Retinal pigment epithelial cell (primary cell): ENCODE data around the gene APOBEC3F.

Source experiments
- DNase-seq: peaks from one replicate; pipeline ENCODE4 v3.0.0-alpha.2; 2010; ENCODE audit warnings: low read depth
- H3K4me3 ChIP-seq: 2 replicates; pipeline ENCODE4 v1.5.1; 2011; ENCODE audit warnings: mild to moderate bottlenecking, low read length, control low read depth, moderate library complexity
- CTCF ChIP-seq: conservative IDR thresholded peaks from 2 replicates; pipeline ENCODE4 v1.5.1; 2011; ENCODE audit warnings: low read depth, low read length, control low read depth, inconsistent platforms

APOBEC3F gene

GRCh38 chr22:39087098-39087497 lies 46.4 kb downstream of the APOBEC3F start:
- DNase-seq: no peak
- TF ChIP-seq CTCF: no peak
- H3K4me3 ChIP-seq: no peak overlapping the region

GRCh38 chr22:39087881-39088684 lies 47.4 kb downstream of the APOBEC3F start:
- TF ChIP-seq CTCF: no peak
- DNase-seq: no peak
- H3K4me3 ChIP-seq: no peak overlapping the region

- no peak for TF ChIP-seq CTCF
These were observed 48.0 kb downstream of the APOBEC3F start for GRCh38 chr22:39088685-39089032.

DNA sequence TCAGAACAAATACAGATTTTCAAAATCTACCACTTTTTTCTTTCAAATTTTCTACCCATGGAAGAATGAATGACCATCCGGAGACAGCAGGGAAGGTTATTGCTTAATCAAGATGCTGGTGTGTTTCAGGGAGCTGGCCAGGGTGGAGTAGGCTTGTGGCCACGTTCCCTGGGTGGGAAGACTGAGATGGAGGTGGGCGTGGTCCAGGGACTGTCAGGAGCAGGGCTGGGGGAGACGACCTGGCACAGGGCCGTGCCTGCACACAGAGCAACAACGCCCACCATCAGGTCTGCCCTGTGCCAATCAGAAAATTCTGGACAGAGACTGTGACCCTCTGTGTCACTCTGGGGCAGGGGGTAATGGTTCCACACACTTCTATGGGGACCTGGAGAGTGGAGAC lies 49.3 kb downstream of the APOBEC3F start:
- TF ChIP-seq CTCF: no peak
- no peak overlapping the region for H3K4me3 ChIP-seq
- no peak for DNase-seq

More at GRCh38 chr22:39088685-39089032, 48.0 kb downstream of the APOBEC3F start:
- no peak for DNase-seq
- no peak overlapping the region for H3K4me3 ChIP-seq

GRCh38 chr22:39090426-39091064 lies 49.9 kb downstream of the APOBEC3F start:
- no peak overlapping the region for H3K4me3 ChIP-seq
- TF ChIP-seq CTCF: no peak
- no peak for DNase-seq

DNA sequence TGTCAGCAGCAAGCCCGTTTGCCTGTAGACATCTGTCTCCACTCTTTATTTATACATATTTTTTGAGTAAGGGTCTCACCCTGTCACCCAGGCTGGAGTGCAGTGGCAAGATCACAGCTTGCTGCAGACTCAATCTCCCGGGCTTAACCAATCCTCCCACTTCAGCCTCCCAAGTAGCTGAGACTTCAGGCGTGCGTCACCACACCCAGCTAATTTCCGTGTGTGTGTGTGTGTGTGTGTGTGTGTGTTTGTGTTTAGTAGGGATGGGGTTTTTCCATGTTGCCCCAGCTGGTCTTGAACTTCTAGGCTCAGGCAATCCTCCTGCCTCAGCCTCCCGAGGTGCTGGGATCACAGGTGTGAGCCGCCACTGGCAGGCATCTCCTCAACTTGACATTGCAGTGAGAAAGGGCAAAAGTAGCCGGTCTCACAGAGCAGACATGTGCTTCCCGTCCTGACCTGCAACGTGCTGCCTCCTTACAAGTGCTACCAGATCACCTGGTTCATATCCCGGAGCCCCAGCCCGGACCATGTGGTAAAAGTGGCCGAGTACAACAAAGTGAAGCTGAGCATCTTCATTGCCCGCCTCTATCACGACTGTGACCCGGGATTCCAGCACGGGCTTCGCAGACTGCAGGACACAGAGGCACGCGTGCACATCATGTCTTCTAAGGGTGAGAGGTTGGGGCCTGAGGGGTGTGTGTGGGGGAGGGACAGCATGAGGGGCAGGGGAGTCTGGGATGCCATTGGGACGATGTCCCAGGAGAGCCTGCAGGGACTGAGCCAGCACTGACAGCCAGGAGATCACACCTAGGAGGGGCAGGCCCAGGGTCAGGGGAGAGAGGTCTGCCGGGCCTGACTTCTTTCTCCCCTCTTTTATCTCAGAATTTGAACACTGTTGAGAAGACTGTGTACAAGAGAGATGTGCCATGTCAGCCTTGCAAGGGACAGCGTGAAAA lies 50.7 kb downstream of the APOBEC3F start:
- TF ChIP-seq CTCF: no peak
- no peak for DNase-seq
- H3K4me3 ChIP-seq: no peak overlapping the region
